ENCODE measurements around the gene DACT2.
"Not testable (repeated sequence)": the region's sequence is repeated elsewhere in the genome, so short reads cannot be mapped to it uniquely, and the experiment has no call there.

The DACT2 gene

GRCh38 chr6:168326294-168327261 lies 7.0 kb upstream of the DACT2 start:
- no peak for DNase-seq (ENCODE audit: low spot score)

- no peak for DNase-seq (ENCODE audit: low spot score)
Observed at GRCh38 chr6:168322966-168323365, 3.4 kb upstream of the DACT2 start.

- DNase-seq (ENCODE audit: low spot score): no peak
Observed at GRCh38 chr6:168320634-168321033, 1.1 kb upstream of the DACT2 start.

GRCh38 chr6:168318579-168319278 lies 848 bp downstream of the DACT2 start:
- no peak for DNase-seq (ENCODE audit: low spot score)

- no peak for DNase-seq (ENCODE audit: low spot score)
Observed at GRCh38 chr6:168318090-168318489, 1.5 kb downstream of the DACT2 start.

GRCh38 chr6:168315596-168315995 lies 4.0 kb downstream of the DACT2 start:
- no peak for DNase-seq (ENCODE audit: low spot score)

GRCh38 chr6:168314948-168315347 lies 4.6 kb downstream of the DACT2 start:
- DNase-seq (ENCODE audit: low spot score): no peak

GRCh38 chr6:168314021-168314420 lies 5.6 kb downstream of the DACT2 start:
- no peak for DNase-seq (ENCODE audit: low spot score)

GRCh38 chr6:168313431-168314011 lies 6.1 kb downstream of the DACT2 start:
- no peak for DNase-seq (ENCODE audit: low spot score)

- not testable (repeated sequence) for DNase-seq (ENCODE audit: low spot score)
Observed at GRCh38 chr6:168312125-168312507, 7.5 kb downstream of the DACT2 start.

- no peak for DNase-seq (ENCODE audit: low spot score)
Observed at GRCh38 chr6:168311410-168312124, 8.0 kb downstream of the DACT2 start.

GRCh38 chr6:168310945-168311344 lies 8.6 kb downstream of the DACT2 start:
- no peak for DNase-seq (ENCODE audit: low spot score)

GRCh38 chr6:168310403-168310802 lies 9.2 kb downstream of the DACT2 start:
- DNase-seq (ENCODE audit: low spot score): no peak

- no peak for DNase-seq (ENCODE audit: low spot score)
Observed at GRCh38 chr6:168309997-168310396, 9.6 kb downstream of the DACT2 start.

GRCh38 chr6:168309183-168309582 lies 10.4 kb downstream of the DACT2 start:
- DNase-seq (ENCODE audit: low spot score): no peak

GRCh38 chr6:168308390-168309144 lies 11.0 kb downstream of the DACT2 start:
- DNase-seq (ENCODE audit: low spot score): no peak

GRCh38 chr6:168307695-168308021 lies 11.9 kb downstream of the DACT2 start:
- no peak for DNase-seq (ENCODE audit: low spot score)

- no peak for DNase-seq (ENCODE audit: low spot score)
Observed at GRCh38 chr6:168307015-168307694, 12.4 kb downstream of the DACT2 start.

GRCh38 chr6:168305863-168306262 lies 13.7 kb downstream of the DACT2 start:
- DNase-seq (ENCODE audit: low spot score): no peak

- no peak for DNase-seq (ENCODE audit: low spot score)
Observed at GRCh38 chr6:168305096-168305749, 14.4 kb downstream of the DACT2 start.

GRCh38 chr6:168304752-168305015 lies 14.9 kb downstream of the DACT2 start:
- DNase-seq (ENCODE audit: low spot score): no peak
